ENCODE results near the gene BPIFB3. TPM values are rescaled to one million over a fixed set of nuclear protein-coding genes. Genes with fewer than 3 reads are reported as not detected.
"Not testable (repeated sequence)": the region's sequence is repeated elsewhere in the genome, so short reads cannot be mapped to it uniquely, and the experiment has no call there.

BPIFB3 gene
- total RNA-seq, 1 donor from 2014 or later, result not detected

DNA sequence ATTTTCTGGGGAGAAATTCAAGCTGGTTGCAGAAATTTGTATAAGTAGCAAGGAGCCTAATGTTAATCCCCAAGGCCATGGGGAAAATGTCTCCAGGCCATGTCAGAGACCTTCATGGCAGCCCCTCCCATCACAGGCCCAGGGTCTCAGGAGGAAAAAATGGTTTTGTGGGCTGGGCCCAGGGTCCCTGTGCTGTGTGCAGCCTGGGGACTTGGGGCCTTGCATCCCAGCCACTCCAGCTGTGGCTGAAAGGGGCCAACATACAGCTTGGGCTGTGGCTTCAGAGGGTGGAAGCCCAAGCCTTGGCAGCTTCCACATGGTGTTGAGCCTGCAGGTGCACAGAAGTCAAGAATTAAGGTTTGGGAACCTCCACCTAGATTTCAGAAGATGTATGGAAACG is 68.6 kb downstream of the BPIFB3 start:
- not testable (repeated sequence) for DNase-seq

Other genes with a start within 250 kb of the BPIFB3 start
- 58.3 TPM for gene MAPRE1, start 233.9 kb upstream of the BPIFB3 start, total RNA-seq
- gene EFCAB8, start 195.0 kb upstream of the BPIFB3 start, total RNA-seq, result not detected
- not detected for gene SUN5, start 49.5 kb upstream of the BPIFB3 start, total RNA-seq
- gene BPIFB2, start 46.2 kb upstream of the BPIFB3 start, total RNA-seq, result not detected
- gene BPIFB6, start 22.3 kb upstream of the BPIFB3 start, total RNA-seq, result not detected
- gene BPIFB4, start 25.7 kb downstream of the BPIFB3 start, total RNA-seq, result not detected
- gene BPIFA2, start 114.3 kb downstream of the BPIFB3 start, total RNA-seq, result not detected
- not detected for gene BPIFA3, start 163.4 kb downstream of the BPIFB3 start, total RNA-seq
- gene BPIFA1, start 182.1 kb downstream of the BPIFB3 start, total RNA-seq, result not detected
- not detected for gene BPIFB1, start 229.3 kb downstream of the BPIFB3 start, total RNA-seq

Data from skin of body (tissue), 2 donors.